Measurements from ENCODE around the gene MXI1. TPM values are rescaled to one million over a fixed set of nuclear protein-coding genes. Genes with fewer than 3 reads are reported as not detected.

Gene MXI1
- 28.4 TPM for polyA plus RNA-seq (2012; ENCODE audit: insufficient read depth, insufficient read length, low read depth)

- TF ChIP-seq, protein P1, sequence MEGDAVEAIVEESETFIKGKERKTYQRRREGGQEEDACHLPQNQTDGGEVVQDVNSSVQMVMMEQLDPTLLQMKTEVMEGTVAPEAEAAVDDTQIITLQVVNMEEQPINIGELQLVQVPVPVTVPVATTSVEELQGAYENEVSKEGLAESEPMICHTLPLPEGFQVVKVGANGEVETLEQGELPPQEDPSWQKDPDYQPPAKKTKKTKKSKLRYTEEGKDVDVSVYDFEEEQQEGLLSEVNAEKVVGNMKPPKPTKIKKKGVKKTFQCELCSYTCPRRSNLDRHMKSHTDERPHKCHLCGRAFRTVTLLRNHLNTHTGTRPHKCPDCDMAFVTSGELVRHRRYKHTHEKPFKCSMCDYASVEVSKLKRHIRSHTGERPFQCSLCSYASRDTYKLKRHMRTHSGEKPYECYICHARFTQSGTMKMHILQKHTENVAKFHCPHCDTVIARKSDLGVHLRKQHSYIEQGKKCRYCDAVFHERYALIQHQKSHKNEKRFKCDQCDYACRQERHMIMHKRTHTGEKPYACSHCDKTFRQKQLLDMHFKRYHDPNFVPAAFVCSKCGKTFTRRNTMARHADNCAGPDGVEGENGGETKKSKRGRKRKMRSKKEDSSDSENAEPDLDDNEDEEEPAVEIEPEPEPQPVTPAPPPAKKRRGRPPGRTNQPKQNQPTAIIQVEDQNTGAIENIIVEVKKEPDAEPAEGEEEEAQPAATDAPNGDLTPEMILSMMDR (IDR thresholded peaks at IDR 0.05; ENCODE audit: low read depth, low read length) = no peak
- no peaks in the 10 kb centered on the region for H3K27me3 ChIP-seq
- peak; percentile 81 for DNase-seq
- peaks cover 5% of the 10 kb centered on the region; the same call in 1 of the 2 replicates for H3K4me1 ChIP-seq
- no peaks in the 10 kb centered on the region for H3K9me3 ChIP-seq
- H3K4me3 ChIP-seq (ENCODE audit: low read depth, low read length) = peak within 1 kb of the TSS; percentile 87
- no peaks in the 10 kb centered on the region for H3K36me3 ChIP-seq
Observed at GRCh38 chr10:110207011-110207804, at the start of gene MXI1. MXI1 (plus strand) TSS chr10:110207605; CDS start chr10:110207809, 204 bp downstream.

DNA sequence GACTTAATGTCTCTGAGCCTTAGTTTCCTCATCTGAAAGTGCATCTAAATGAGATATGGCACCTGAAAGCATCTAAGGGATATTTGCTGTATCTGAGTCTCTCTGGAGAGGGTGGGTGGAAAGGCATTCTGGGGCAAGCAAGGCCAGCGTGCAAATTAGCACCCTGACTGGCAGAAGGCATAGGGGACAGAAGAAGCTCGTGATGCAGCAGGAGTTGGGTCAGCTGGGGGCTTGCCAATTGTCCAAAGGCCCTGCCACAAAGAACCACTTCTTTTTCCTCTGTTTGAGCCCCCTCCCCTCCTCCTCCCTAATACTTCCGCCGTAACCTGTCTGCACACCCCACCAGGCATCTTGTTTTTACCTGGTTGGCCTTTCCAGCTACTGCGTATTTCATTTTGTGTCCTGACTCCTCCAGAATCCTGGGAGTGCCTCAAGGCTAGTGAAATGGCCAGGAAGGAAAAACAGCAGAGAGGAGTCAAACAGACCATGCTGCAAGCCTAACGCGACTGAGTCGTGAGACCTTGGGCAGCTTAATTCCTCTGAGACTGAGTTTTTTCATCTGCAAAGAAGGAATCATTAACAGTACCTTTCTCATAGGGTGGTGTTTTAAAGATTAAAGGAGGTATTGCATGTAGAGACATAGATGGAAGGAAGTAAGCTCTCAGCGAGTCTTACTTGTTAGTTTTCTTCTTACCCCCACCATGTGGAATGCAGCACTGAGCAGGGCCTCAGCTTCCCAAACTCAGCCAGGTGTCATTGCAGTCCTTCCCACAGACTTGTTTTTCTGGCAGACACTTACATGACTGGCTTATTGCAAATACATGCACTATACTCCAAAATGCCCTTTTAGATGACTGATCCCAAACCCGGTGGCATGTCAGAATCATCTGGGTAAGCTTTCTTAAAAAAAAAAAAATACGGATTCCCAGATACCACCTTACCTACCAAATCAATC, 49.1 kb upstream of the MXI1 start:
- Histone ChIP-seq H3K36me3 (no peaks in the 10 kb centered on the region), H3K4me3 (ENCODE audit: low read depth, low read length) (no peak overlapping the region)
- DNase-seq = no peak

DNA sequence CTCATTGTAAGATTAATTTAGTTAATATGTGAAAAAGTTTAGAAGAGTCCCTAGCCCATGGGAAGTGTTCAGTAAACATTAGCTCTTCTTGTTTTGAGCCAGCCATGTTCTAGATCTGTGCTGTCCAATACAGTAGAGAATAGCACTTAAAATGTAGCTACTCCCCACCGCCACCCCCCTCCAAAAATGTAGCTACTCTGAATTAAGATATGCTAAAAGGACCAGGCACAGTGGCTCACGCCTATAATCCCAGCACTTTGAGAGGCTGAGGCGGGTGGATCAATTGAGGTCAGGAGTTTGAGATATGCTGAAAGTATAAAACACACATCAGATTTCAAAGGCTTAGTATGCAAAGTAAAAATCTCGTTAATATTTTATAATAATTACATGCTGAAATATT, 47.3 kb upstream of the MXI1 start:
- TF ChIP-seq, protein P1 (IDR thresholded peaks at IDR 0.05; ENCODE audit: low read depth, low read length) = no peak
- Histone ChIP-seq H3K9me3 (no peaks in the 10 kb centered on the region), H3K27me3 (no peaks in the 10 kb centered on the region), H3K36me3 (no peaks in the 10 kb centered on the region), H3K4me1 (no peaks in the 10 kb centered on the region), H3K4me3 (ENCODE audit: low read depth, low read length) (no peak overlapping the region)
- no peak for DNase-seq

More for the DNA sequence above, 49.1 kb upstream of the MXI1 start:
- Histone ChIP-seq H3K9me3 (no peaks in the 10 kb centered on the region), H3K27me3 (no peaks in the 10 kb centered on the region), H3K4me1 (no peaks in the 10 kb centered on the region)
- TF ChIP-seq, protein P1 (IDR thresholded peaks at IDR 0.05; ENCODE audit: low read depth, low read length) = no peak

GRCh38 chr10:110160522-110160921, 46.9 kb upstream of the MXI1 start:
- Histone ChIP-seq H3K4me3 (ENCODE audit: low read depth, low read length) (no peak overlapping the region), H3K27me3 (no peaks in the 10 kb centered on the region), H3K36me3 (no peaks in the 10 kb centered on the region), H3K9me3 (no peaks in the 10 kb centered on the region), H3K4me1 (no peaks in the 10 kb centered on the region)
- TF ChIP-seq, protein P1 (IDR thresholded peaks at IDR 0.05; ENCODE audit: low read depth, low read length) = no peak
- no peak for DNase-seq

DNA sequence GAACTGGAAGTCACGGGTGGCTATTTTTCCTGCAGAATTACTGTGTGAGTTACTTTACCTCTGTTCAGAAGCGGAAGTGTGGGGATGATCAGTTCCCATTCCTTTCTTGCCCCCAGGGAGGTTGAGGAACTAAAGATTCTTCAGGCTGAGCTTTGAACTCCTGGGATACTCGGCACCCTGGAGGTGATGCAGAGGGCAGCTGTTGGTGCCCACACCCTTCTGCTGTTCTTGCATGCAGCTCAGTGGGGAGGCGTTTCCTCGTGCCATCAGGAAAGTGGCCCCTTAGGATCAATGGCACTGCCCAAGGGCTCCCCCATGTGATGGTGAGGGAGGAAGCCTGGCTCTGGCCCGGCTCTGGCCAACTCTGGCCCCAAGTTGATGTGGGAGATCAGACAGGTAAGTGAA, 44.7 kb upstream of the MXI1 start:
- Histone ChIP-seq H3K9me3 (no peaks in the 10 kb centered on the region), H3K36me3 (no peaks in the 10 kb centered on the region), H3K4me3 (ENCODE audit: low read depth, low read length) (no peak overlapping the region), H3K27me3 (no peaks in the 10 kb centered on the region), H3K4me1 (no peaks in the 10 kb centered on the region)
- TF ChIP-seq, protein P1 (IDR thresholded peaks at IDR 0.05; ENCODE audit: low read depth, low read length) = no peak
- DNase-seq = no peak

Measured in BE2C (cell line).